Heart left ventricle (tissue), 13 donors: Measurements from ENCODE around the gene ARID5B.

Experiments used
- POLR2A ChIP-seq, 2 donors: fragments of 450-650 bp; IDR thresholded peaks; one replicate each; pipeline ENCODE4 v1.6.1; 2017; ENCODE audit warnings: antibody characterized with exemption in 2 of 2, mild to moderate bottlenecking in 2 of 2, moderate library complexity in 2 of 2
- TF ChIP-seq, protein P1 (sequence below), 12 donors: fragments of 200-600 bp; sonication (generic) in 4 of 12; IDR thresholded peaks; one replicate each; pipeline versions ENCODE4 v1.5.0 to v1.8.0; 2018 to 2022; ENCODE audit warnings: antibody characterized with exemption in 12 of 12, mild to moderate bottlenecking in 5 of 12
- donor health status: ischemic (EF 13 %, LVEDD 7.1; RV severe dilation, severe dysfunction).
- donor health status: DM: no; HTN: yes; CAD: no.
- donor health status: DM: no; HTN: no; CAD: no.
- donor health status: ischemic (EF 25% LVEDD 6.9; RV normal size, moderate dysfunction).
- donor health status: ischemic (EF 25% LVEDD 5.7; RV mildly dilated, moderate dysfunction).
- donor health status: ischemic (EF 35%, LVEDD 5.7; RV mildly dilated, moderate dysfunction).
- donor health status: nonischemic (EF 11% LVEDD 7.7; RV severe dilation, severe dysfunction).
- donor health status: DM: yes; HTN: yes; CAD: no.
- donor health status: PGD.
- donor health status: ischemic (EF 29% LVEDD 5.4; RV normal size, mild dysfunction).
- donor health status: nonischemic (EF 23%, LVEDD 6.1; RV moderate dilation, normal function).

DNA sequence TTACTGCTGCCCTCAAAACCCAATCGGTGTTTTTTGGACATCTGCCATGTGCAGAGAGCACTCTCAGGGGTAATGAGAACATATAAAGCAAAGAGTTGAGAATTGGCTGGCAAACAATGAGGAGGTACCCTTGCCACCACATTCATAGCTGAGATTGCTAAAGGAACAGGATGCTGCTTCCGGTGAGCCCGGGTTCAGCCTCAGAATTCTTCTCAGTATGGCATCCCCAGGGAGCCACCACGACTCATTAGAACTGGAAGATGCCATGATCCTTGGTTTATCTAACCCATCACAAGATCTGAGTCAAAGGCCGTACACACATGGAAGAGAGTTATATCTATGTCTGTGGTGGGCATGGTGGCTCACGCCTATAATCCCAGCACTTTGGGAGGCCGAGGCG lies 174.4 kb downstream of the ARID5B start:
- TF ChIP-seq POLR2A (IDR thresholded peaks at IDR 0.05): no peak
- TF ChIP-seq, protein P1, sequence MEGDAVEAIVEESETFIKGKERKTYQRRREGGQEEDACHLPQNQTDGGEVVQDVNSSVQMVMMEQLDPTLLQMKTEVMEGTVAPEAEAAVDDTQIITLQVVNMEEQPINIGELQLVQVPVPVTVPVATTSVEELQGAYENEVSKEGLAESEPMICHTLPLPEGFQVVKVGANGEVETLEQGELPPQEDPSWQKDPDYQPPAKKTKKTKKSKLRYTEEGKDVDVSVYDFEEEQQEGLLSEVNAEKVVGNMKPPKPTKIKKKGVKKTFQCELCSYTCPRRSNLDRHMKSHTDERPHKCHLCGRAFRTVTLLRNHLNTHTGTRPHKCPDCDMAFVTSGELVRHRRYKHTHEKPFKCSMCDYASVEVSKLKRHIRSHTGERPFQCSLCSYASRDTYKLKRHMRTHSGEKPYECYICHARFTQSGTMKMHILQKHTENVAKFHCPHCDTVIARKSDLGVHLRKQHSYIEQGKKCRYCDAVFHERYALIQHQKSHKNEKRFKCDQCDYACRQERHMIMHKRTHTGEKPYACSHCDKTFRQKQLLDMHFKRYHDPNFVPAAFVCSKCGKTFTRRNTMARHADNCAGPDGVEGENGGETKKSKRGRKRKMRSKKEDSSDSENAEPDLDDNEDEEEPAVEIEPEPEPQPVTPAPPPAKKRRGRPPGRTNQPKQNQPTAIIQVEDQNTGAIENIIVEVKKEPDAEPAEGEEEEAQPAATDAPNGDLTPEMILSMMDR (IDR thresholded peaks at IDR 0.05): no peak
